Kidney tubule cell (primary cell): ENCODE results near the gene WDR1.
A peak's percentile ranks its signal among the peaks of the same experiment; 100 is the strongest.

Experiments used
- DNase-seq: peaks from one replicate; pipeline ENCODE4 v3.0.0-alpha.2; 2018; ENCODE audit warnings: low spot score

WDR1 gene

DNA sequence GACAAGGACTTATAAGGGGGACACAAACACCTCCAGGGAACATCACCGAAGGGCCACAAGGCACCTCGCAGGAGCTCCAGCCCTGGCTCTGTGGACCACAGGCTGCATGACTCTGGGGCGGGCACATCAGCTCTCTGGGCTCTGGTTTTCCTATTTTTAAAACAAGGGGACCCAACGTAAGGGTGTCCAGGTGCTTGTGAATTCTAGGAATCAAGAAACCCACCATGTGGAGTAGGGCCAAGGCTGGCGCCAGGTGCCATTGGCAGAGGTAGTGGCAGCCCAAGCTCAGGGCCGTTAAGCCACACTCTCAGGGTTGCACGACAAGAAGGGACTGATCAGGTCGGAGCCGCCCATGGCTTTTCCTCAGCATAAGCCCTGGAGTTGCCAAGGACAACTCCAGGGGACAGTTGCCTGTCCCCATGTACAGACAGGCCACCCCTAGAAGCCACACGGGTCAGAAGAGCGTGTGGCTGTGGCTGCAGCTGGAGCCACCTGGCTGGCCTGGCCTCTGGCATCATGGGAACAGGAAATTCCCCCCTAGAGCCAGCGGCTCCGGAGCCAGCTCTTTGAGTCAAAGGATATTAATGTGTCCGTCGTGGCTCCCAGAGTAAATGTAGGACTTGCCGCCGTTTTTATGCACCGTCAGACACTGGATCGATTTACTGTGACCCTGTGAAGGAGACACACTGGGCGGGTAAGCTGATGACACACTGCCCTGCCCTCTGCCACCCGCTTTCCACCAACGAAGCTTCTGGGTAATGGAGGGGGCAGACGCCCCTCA lies 32.5 kb downstream of the WDR1 start:
- DNase-seq: no peak

DNA sequence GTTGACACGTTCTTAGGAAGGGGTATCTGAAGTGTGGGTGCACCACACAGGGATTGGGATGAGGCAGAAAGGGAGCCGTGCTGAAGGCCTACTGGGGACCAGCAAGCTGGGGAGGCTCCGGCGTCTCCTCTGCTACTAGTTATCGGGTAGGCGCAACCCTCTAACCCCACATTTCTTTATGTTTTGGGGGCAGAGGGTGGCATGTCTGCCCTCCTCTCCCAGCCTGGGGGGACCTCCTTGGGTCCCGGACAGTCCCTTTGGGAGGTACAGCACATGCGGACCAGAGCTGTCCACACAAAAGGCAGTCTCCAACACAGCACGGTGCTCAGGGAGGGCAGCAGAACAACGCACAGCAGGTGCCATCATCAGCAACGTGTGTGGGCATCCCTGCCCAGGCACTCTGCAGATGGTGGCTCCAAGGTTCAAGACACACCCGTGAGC lies 33.2 kb downstream of the WDR1 start:
- no peak for DNase-seq

DNA sequence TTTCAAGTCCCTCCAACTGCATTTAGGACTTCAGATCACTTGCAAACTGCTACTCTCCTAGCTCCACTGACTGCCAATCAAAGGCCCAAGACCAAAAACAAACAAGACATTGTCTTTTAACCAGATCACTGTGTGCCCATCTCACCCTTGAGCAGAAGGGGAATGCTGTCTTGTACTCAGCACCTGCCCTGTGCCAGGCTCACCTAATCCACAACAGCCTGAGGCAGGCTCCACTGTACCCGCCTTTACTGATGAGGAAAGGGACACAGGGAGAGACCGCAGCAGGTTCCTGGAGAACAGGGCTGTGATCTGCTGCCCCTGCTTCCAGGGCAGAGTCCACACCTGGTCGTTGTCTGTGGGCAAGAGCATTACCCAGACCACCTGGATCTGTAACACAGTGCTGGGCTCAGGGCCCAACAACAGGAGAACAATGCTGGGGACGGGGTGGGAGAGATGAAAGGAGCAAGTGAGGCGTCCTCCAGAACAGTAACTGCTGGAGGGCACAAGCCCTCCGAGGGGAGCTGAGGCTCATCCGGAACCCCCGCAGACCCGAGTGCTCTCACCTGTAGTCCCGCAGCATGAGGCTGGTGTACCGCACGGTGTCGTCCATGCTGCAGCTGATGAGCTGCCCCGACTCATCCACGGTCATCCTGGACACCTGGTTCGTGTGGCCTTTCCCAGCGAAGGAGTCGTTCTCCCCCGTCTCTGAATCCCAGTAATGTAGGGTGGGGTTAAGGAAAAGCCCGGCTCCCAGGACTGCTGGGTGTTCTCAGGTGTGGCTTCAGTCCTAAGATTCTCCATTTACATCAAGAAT lies 33.9 kb downstream of the WDR1 start:
- no peak for DNase-seq

DNA sequence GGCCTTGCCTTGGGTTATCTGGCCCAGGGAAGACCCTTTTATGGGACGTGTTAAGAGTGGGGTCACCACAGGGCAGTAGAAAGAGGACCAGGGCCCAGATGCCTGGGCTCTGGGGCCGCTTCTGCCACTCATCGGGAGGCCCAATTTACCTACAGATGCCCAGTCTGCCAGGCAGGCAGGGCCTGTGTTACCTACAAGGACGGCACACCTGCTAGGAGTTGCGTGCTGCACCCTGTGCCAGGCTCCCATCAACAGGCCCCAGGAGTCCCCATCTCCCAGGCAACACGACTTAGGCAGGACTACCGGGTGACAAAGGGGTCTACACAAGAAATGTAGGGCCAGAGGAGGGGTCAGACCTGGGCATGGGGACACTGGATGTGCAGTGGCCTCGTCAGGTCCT lies 34.6 kb downstream of the WDR1 start:
- DNase-seq: no peak

DNA sequence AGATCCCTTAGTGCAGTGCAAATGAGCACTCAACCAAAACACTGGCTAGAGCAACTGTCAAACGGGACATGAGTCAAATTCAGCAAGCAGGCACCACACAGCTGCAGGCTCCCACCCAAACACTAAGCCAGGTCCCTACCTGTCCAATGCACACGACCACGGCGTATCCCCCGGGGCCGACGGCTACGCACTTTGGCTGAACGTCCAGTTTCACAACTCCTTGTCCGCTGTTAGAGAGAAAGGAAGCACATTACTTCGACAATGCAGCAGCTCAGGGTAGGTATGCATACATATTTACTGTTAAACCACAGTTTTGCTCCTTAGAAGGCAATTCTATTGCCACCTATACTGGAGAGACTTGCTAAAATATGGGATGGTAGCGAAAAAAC lies 35.4 kb downstream of the WDR1 start:
- DNase-seq: no peak

DNA sequence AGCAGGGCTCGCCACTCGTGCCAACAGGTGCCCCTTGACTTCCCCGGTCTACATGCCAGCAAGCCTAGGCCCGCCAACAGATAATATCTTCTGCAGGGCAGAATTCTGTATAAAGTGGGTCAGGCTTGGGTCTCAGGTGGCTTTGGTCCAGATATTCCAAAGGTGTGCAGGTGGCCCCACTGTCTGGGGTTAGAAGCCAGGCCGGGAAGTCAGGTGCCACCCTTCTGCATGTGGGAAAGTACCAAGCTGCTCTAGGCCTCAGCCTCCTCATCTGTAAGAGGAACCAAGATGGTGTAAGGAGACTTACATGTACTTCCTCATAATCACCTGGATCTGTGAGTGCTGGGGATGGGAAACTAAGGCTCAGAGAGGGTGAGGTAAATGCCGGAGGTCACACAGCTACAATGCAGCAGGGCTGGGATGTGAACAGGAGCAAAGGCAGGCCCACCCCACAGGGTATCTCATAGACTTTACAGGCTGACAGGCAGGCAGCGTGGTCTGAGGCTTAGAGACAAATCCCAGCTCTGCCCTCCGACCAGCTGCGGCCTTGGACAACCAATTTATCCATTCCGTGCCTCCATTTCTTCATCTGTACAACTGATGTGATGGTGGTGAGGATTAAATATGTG lies 35.9 kb downstream of the WDR1 start:
- no peak for DNase-seq

DNA sequence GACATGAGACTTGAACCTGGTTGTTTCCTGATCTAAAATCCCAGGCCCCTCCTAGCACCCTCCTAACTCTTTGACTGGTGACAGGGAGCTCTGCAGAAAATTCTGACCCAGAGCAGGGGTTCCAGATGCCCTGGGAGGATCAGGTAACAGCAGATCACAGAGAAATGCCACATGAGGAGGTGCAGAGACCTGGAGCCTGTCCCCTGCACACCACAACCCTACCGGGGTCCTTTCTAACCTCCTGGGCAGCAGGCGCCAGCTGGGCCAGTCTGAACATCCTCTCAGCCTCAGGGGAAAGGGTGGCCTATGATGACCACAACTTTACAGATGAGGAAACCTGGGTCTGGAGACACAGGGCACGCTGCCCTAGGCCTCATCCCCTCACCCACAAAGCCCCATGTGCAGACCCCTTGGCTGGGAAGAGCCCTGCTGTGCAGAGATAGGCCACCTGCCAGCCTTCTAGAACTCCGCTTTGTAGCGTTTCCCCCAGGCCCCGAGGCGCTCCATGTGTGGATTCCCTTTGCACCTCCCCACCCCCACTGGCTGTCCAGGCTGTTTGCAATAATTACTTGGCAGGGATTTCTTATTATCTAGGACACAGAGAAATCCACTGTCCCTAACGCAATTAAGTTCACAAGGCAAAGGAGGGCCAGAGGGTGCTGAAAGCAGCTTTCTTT lies 36.5 kb downstream of the WDR1 start:
- no peak for DNase-seq

DNA sequence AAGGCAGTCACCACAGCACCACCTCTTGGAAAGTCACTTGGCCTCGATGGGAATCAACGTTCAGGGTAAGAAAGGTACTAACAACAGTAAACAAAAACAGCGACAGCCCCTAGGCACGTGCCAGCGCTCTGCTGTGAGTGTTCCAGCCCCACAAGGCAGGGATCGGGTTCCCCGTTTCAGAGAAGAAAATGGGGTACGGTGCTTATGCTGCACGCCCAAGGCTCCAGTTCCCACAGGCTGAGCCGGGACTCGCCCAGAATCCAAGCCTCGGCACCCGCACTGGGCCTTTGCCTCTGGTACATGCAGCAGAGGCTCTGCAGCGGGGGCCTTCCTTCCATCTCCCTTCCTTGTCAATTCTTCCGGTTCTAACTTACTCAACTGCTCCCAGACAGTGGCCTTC lies 37.3 kb downstream of the WDR1 start:
- no peak for DNase-seq

DNA sequence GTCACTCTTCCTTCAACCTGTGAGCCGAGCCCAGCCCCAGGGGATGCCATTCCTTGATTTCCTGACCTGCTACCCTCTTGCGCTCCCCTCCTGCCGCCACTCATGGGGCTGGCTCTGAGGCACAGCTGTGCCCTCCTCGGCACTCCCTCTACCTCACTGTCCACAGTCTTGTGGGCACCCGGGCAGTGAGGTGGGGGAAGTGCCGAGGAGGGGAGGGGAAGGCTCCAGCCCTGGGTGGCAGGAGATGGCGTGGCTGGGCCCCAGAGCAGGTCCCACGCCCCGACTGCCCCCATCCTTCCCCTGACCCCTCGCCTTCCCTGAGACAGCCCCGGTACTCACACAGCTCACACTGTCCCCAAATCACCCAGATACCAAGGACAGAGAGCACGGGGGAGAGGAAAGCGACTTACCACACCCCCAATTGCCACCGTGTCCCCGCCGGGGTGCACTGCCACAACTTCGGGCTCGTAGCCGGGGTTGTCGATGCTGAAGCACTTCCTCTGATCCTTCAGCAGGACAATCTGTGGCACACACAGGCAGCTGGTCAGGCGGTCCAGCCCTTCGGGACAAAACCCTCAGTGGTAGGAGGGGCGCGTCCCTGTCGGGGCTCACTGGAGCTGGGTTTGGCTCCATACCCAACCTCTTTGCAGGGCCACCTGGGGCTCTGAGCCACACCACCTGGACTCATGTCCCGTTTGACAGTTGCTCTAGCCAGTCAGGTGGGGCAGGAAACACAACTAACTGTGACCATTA lies 37.9 kb downstream of the WDR1 start:
- DNase-seq: no peak

DNA sequence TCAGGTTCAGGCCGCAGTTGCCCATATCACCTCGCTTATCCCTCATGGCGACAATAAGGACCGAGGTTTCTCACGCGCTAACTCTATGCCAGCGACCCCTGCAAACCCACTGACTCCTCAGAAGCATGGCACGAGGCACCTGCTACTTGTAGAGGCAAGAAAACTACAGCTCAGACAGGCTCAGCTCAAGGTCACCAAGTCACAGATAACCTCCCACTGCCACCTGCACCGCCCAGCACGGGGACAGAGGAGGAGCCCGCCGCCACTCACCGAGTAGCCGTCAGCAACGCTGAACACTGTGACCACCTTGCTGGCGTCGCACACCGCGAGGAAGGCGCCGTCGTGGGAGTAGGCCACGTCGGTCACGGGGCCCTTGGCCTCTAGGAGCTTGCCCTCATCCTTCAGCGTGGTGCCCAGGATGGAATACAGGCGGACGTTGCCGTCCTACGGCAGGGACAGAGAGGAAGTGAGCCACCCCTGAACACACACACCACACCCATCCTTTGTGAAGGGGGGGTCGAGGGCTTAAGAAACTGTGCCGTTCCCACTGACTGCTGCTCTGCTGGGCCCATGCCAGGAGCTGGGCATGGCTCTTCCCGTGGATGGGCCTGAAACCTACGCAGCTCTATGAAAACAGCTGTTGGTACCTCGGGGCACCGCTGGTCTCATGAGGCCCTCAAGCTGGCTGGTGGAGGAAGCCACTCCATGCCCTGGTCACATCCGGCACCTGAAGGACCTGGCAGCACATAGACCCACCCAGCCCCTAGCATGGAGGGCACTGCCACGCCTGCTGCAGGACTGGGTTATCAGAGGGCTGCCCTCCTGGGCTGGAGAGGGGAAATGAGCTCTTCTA lies 38.9 kb downstream of the WDR1 start:
- no peak for DNase-seq

DNA sequence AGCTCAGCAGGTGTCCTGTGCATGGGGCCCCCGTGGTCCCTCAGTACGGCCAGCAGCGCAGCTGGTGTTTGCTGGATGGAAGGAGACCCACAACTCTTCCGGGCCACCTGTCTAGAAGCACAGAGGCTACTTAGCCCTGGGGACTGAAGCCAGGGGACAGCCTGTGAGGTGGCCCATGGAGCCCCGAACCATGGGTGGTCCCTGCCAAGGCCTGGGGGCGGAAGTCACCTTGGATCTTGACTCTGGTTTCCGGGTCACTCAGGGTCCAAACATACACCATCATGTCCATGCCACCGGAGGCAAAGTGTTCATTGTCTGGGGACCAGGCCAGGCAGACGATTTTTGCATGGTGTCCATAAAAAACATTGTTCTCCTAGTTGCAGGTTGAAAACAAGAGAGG lies 39.5 kb downstream of the WDR1 start:
- no peak for DNase-seq

DNA sequence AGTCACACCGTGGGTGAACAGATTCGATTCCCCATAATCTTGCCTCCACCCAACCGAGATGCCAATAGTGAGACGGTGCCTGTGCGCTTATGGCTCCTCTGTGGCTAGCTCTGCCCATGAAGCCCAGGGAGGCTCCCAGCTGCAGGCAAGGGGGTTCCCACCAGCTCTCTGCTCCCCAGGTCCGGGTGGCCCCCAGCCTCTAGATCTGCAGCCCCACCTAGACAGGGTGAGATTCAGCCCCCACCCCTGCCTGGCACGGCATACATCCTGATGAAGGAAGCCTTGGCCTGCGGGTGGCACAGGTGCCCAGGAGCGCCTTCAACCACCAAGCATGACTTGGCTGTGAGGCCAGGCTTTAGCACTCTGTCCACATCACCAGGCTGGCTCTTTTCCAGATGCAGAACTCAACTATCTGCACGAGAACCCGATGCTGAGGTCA lies 40.6 kb downstream of the WDR1 start:
- DNase-seq: peak; percentile 22

DNA sequence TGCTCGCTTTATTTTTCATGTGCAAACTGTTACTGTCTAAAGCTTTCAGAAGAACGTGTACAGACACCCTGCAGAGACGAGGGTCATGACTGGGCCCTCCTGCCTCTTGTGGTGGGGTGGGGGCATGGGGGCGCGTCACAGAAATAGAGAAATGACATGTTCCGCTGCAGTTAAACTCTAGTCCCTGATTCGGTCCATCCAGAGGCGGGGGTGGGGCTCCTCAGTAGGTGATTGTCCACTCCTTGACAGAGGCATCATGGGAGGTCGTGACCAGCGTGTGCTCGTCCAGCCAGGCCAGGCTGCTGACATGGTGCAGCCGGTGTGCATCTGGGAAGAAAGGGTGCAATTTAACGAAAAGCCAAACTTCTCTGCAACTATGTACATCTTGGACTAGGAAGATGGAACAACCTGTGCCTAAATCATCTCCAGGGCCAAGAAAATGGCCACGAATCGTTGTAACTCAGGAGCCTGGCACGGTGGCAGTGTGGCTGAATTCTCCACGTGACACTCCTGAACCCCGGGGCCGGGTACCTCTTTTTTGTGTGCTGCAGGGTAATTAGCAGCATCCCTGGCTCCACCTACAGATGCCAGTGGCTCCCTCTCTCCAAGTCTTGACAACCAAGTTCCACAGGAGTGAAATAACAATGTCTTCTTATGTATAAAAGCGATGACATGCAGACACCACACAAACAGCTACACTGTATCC lies 41.3 kb downstream of the WDR1 start:
- DNase-seq: no peak

DNA sequence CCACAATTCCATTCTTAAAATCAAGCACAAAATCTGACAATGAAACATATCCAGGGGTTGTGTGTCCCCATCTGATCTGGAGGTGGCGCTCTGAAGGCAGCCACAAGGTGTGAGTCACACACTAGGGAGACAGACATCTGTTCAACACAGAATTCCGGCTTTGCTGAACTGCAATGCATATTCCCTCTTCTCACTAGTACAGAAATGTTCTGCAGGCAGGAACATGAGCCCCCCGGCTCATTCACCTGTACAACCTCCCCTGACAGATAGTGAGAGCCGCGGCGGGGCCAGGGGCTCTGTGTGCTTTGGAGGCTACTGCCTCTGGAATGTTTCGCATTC lies 41.9 kb downstream of the WDR1 start:
- DNase-seq: peak; percentile 56

DNA sequence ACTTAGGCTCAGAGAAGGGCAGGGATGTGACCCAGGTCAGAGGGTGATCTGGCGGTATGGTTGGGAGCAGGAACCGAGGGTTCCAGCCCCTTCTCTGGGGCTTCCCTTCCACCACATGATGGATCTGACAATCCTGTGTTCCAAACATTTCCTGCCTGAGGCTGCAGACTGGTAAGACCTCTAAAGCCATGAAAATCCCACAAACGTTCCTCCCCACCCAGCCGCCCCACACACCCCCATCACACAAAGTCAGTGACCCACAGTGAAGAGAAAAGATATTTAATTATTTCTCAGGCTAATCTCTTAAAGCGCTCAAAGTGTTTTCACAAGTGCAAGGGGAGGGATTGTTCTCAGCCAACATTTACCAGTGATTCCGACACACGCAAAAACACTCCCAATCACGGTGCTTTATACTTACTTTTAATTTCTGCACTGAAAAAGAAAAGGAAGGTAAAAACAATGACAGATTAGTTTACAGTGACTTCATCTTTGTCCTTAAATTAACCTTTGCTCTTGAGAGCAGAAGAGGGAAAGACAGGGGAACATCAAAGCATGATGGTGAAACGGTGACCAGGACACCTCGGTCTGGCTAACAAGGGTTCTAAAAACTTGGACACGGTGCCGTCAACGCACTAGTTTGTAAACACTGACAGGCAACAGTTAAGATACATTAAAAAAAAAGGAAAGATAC lies 42.4 kb downstream of the WDR1 start:
- DNase-seq: no peak

DNA sequence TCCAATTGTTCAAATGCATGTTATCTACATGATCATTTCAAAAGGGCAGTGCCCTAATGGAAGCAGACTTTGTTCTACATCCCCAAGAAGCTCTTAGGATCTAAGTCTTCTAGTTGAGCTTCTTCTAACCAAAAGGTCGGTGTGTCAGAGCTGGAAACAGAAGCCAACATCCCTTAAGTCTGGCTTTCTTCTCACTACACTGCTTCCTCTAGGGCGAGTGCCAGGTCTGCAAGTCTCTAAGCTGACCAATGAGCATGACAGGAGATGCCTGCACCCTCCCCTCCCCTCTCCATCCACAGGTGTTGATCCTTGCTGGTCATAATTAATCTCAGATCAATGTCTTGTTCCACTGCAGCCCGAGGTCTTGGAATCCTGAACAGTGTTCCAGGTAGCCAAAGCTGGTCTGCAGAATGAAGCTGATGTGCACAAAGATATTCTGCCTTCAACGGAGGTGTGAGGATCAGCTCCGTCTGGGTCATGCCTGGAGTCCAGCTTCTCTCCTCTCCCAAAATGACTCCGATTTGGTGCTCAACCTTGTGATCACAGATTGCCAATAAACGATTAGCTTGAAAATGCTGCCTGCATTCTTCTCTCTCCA lies 44.1 kb downstream of the WDR1 start:
- no peak for DNase-seq

DNA sequence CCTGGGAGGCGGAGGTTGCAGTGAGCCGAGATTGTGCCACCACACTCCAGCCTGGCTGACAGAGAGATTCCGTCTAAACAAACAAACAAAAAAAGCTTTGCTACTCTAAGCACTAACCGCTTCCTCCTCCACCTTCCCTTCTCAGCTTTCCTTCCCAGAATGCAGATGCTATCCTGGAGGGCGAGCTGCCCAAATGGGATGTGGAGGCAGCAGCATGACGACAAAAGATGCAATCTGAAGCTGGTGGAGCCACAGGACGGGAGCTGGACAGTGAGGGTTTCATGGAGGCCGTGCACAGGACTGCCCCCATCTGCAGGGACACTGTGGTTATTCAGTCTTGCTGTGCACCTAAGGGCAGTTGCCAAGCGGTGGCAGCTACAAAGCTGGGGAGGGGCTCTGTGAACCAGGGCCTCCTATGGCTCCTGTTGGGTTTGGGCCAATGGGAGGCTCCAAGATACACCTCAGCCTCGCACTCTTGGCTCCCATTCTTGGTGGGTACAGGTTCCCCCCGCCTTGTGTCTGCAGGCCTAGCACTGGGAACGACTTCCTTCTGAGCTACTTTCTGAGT lies 47.4 kb downstream of the WDR1 start:
- DNase-seq: no peak

DNA sequence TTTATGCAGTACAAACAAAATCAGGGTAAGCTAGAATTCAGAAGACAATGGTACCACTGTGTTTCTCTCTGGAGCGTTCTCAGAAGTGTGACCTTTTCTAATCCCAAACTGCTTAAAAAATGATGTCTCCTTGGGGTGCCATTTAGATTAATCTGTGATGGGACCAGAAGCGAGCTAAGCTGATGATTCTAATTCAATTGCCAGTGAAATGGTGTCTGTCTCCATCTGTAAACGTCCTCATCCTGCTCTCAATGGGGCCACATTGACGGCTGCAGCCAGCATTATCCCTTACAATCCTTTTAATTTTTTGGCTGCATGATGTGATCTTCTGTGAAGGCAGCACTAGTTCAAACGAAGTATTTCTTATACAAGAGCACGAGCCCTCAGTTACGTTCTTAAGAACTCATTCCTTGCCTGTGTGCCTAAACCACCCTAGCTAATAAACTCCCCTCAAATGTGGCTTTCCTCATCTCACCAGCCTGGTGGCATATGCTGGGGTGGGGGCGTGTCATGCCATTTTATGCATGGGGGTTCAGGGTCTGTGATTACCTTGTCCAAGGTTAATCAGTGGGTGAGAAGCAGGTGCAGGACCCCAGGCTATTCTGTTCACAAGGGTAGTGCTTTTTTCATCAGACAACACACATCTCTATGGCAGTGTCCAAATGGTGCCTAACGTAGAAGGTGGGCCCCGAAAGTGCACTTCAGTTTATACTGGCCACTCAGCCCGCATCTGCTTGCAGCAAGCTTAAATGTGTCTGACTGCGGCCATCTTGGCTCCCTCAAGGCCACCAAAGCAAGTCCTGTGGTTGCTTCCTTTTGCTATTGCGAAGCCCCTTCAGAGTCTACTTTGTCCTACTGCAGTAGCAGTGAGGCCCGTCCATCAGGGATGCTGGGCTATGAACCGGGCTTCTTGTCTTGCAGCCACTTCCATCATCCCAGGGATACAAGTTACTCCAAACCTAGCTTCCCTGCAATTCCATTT lies 49.6 kb downstream of the WDR1 start:
- no peak for DNase-seq
